HG03378 (cell line): ENCODE measurements around the gene NCAPH2.

ENCODE experiments used
- ATAC-seq: cut with Tn5 transposase; IDR thresholded peaks from one replicate; pipeline ENCODE4 v1.9.1; 2021; ENCODE audit warnings: mild to moderate bottlenecking, moderate library complexity; ENCODE audit not compliant: unreplicated experiment

The NCAPH2 gene

DNA sequence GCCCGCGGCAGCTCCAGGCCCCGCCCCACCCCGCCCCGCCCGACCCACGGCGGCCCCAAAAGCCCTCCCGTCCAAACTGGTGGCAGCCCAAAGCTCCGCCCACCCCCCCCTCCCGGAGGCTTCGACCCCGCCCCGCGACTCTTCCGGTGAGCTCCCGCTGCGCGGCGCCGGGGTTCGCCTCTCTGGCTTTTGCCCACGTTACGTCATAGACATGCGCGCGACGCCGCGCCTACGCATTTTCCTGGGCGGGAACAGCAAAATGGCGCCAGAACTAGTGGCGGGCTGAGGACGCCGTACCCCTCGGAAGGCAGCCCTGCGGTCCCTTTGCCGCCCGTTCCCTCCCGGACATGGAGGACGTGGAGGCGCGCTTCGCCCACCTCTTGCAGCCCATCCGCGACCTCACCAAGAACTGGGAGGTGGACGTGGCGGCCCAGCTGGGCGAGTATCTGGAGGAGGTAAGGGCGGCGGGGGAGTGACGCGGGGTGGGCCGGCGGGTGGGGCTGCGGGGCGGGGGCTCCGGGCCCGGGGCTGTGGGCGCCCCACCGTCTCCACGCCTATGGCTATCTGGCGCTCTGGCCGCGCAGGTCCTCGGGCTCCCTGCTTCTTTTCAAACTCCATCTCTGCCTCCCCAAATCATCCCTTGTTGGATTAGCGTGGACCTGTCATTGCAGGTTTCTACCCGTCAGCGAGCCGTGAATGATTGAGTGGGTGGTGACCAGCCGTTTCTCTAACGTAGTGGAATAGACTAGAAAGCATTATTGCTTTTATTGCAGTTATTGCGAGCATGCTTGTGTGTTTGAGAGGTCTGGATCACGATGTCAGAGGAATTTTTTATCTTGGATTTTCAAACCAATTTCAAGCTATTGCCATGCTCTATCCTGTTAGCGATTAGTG lies at the start of gene NCAPH2:
NCAPH2 (plus strand) TSS at position 234 of the 894 bp plus-strand sequence; CDS start at position 348, 114 bp downstream.
- ATAC-seq = peak; percentile 62

DNA sequence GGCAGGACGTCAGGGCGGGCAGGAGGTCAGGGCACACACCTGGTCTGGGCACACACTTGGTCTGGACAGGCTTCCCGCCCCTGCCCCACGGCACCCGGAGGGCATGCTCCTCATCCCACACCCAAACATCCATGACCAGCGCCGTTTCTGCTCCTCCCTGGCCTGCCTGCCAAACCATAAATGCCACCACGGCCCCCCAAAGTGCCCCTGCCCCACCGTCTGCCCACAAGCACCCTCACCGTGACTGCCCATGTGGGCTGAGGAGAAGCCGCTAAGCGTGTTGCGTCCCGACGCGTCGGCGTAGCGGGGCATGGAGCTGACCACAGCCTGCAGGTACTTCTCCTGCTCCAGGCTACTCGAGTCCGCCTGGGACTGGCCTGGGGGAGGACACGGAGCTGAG lies 49.0 kb upstream of the NCAPH2 start:
- ATAC-seq = no peak

DNA sequence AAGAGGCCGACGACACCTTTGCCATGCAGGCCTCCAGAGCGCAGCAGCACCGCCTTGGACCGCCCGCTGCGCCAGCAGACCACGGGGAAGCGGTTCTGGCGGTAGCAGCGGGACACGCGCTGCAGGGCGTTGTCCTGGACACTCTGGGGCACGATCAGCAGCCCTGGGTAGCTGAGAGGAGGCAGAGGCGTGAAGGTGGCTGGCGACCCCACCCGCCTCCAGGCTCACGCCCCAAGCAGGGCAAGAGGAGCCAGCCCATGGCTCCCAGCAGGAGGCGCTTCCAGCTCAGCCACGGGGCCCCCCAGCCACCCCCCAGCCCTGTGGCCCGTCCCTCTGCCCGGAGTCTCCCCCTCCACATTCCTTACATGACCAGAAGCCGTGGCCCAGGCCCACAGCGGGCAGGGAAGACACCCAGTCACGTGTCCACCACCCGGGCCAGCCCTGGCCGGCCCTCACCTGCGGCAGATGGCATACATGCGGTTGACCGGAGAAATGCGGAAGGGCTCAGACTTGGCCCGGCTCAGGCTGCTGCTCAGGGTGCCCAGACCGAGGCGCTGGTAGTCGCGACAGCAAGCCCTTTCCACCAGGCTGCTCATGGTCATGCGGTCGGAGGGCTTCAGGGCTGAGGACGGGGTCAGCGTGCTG lies 48.4 kb upstream of the NCAPH2 start:
- ATAC-seq = no peak

DNA sequence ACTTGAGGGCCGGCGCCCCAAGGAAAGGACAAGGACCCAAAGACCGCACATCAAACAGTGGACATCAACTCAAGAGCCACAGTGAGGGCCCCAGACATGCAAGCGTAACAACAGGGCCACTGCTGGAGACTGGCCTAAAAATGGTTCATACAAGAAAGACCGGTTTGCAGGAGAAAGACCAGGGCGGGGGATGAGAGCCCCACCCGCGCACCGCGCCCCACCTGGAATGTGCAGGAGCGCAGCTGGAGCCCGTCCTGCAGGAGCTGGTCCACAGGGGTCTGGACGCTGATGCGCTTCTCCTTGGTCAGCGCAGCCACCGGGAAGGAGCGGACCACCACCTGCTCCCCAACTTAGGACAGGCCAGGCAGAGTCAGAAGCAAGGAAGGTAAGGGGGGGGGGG lies 47.1 kb upstream of the NCAPH2 start:
- no peak for ATAC-seq

DNA sequence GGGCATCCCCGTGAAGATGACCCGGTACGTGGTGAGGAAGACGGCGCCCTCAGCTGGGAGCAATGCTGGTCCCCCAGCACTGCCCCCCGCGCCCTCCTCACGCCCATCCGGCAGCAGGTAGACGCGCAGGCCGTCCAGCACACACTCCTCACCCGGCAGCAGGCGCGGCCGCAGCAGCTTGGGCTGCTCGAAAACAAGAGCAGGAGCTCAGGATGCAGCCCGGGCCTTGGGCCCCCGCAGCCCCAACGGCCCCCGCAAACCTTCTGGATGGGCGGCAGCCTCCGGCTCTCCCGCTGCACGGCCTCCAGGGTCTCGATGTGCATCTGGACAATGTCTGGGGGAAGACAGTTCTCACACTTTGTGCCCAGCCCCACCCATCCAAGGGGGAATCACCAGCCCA lies 46.5 kb upstream of the NCAPH2 start:
- ATAC-seq = no peak

DNA sequence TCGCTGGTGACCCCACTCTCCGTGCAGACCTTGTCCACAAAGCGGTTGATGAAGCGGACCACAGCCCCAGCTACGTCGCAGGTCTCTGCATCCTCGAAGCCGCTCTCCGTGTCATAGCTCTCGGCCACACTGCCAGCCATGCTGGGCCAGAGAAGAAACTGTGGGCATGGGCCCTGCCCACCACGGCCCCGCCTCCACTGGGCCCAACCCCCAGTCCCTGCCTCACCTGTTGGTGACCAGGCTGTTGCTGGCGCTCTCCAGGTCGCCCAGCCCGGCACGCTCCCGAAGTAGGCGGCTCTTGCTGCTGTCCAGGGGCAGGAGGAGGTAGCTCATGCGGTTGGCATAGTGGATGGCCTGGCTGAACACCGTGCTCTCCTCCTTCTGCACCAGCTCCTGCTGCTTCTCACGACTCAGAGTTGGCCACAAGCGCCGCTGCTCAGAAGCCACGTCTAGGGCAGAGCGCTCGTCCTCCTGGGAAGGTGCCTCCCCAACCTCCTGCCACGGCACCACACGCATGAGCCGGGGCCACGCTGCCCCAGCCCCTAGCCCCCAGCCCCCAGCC lies 46.0 kb upstream of the NCAPH2 start:
- no peak for ATAC-seq

DNA sequence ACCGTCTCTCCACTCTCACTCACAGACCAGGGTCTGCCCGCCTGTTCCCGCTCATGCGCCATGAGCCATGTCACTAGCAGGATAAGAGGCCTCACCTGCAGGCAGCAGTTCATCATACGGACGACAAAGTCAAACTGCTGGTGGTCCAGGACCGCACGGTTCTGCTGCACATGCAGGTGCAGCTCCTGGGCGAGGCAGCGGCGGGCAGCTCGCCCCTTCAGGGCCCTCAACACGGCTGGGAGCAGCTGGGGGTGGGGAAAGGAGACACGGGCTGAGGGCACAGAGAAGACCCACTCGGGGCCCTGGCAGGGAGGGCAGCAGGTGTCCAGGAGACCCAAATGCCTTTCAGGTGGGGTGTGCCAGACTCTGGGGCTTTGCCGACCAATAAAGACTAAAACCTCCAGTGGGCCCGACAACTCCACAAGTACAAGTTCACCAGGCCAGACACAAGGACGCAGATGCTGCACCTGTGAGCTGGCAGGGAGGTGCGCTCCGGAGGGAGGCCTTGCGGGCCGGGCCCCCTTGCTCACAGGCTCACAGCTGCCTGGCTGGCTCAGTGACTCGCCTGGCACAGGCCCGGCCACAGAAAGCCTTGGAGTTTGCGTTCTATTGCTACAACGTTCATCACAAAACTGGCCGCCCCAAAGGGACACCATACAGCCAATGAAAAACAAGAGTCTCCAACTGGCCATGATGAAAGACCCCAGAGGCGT lies 44.7 kb upstream of the NCAPH2 start:
- ATAC-seq = no peak

DNA sequence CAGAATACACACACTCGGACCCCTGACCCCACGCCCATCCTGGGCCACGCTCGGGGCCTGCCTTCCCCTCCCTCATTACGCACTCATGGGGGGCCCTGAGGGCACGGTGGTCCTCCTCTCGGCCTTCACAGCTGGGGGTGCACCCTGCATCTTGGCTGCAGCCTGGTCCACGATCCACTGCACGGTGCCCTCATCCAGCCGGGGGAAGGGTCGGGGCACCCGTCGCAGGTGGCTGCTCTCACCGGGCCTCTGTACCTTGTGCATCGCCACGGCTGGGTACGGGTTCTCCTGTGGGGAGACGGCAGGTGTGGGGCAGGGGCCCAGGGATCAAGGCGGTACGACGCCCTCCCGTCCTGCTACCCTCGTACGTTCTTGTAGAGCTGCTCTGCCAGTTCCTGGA lies 43.6 kb upstream of the NCAPH2 start:
- no peak for ATAC-seq

DNA sequence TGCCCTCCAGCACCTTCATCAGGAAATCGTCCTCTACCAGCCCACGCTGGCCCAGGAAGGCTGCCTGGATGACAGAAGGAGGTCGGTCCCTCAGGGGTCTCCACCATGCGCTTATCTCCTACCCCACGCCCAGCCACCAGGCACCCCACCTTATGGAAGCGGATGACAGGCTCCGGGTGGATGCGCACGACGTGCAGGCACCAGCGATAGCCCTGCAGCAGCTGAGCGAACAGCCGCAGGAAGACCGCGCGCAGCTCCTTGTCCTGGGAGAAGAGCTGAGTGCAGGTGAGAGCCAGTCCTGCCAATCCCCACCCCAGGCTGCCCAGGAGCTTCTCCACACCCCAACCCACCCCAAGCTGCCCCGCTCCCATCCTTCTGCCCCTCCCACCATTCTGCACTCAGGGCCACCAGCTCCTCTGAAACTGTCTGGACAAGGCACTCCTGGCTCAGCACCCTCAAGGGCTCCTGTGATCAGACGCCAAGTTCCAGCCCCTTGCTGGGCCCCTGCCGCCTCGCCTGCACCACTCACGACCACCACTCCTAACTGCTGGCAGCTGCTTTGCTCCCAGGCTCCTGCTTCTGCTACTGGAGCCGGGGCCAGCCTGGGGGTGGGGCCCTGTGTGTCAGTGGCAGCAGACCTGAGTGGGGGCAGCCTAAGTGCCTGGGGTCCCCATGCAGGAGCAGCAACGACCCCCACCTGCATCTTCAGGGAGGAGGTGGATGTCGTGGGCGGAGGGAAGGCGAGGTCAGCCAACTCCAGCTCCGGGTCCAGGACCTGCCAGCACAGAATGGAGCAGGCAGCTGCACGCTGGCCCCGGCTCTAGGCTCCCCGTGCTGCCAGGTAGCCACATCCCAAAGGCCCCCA lies 42.7 kb upstream of the NCAPH2 start:
- no peak for ATAC-seq

DNA sequence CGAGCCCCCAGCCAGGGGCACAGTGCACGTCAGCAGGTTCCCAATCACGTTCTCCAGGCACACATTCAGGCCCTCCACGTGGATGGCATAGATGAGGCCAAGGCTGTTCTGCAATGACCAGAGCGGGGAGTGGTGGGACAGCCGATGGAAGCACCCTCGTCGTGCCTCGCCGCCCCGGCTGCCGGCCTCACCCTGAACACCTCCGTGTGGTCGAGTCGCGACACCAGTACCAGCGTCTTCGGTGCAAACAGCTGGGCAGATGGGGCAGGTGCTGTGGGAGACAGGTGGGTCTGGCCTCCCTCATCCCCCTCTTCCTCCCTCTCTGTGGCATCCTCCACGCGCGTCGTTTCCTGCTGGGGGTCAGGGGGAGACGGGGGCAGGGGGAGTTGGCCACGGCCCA lies 40.7 kb upstream of the NCAPH2 start:
- ATAC-seq = no peak

DNA sequence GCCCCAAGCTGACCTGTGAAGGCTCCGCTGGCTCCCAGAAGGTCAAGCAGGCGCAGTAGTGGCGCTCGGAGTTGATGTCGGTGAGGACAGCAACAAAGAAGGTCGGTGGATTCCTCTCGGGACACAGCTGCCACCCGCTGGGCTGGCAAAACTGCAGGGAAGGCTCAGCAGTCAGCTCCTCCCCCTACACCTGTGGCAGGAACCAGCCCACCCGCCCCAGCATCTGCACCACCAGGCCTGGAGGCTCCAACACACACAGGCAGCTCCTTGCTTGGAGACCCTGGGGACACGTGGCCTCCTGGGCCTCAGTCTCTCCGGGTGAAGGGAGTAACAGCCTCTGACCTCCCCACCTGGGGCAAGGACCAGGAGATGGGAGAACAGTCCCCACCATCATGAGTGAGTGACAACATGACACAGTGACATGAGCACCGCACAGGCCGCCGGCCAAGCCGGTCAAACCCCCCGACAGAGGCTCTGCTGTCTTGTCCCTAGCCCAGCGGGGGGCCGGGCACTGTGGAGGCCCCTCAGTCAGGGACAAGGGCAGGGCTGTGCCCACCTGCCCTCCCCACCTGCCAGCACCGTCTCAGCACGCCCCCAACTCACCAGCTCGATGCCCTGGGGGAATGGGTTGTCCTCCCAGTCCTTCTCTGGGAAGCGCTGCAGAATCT lies 40.1 kb upstream of the NCAPH2 start:
- ATAC-seq = no peak

DNA sequence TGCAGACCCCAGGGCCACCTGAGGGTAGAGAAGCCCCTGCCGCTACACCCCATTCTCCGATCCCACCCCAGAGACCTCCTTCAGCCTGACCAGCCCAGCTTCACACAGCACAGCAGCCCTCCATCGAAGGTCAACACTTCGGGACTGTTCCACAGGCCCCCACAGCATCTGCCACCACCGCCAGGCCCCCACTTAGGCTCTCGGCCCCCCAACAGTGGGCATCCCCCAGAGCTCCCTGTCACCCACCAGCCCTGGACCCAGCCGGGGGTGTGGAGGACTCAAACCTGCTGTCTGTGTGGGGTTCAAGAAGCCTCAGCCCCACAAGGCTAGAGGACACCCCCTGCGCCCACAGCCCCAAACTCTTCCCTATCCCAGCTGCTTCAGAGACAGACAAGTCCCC lies 39.4 kb upstream of the NCAPH2 start:
- ATAC-seq = no peak

DNA sequence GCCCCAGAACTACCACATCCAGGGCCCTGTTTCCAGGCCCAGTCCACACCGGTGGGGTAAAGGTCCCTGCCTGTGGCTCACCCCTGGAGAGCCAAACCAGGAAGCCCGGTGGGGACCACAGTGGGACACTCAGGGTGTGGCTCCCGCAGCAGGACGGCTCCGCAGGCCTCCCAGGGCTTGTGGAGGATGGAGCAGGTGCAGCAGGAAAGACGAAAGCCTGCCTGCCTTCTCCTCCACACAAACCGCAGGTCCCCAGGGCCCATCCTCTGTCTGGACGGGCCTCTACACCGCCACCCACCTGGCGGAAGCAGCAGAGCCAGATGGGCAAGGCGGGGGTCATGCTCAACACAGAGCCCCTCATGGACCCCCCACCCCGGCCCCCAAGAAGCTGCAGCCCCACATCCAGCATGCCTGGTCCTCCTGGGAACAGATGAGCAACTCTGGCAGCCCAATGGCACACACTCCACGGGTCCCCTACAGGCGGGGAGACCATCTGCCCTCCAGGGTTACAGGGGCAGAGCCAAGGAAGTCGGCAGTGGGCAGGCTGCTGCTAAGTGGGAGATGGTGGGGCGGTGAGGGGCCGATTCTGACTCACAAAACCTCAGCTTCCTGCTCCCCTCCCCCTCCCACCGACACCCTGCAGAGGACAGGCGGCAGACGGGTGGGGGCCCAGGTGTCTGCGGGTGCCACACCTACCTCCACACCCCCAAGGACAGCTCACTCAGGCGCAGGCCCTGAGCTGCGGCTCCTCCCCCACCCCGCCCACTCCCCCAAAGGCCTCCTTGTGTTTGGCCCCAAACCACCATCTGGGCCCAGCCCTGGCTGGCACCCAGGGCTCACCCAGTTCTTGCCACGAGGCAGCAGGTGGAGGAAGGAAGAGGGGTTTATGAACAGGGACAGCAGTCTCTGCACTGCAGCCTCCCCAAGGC lies 38.4 kb upstream of the NCAPH2 start:
- peak; percentile 36 for ATAC-seq

DNA sequence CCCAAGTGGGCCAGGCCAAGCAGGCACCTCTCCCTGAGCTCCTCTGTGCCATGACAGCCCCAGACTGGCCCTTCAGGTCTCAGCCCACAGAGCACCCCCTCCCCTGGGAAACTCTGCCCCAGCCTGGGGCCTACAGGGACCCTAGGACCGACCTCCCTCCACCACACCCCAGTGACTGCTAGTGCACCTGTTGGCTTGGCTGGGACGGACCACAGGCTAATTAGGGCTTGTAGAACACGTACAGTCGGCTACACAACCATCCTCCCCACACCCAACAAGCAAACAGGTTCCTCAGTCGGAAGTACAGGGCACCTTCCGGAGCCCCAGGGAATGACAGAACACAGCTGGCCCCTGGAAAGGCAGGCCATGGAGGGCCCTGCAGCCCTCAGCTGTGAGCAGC lies 37.5 kb upstream of the NCAPH2 start:
- ATAC-seq = peak; percentile 2

DNA sequence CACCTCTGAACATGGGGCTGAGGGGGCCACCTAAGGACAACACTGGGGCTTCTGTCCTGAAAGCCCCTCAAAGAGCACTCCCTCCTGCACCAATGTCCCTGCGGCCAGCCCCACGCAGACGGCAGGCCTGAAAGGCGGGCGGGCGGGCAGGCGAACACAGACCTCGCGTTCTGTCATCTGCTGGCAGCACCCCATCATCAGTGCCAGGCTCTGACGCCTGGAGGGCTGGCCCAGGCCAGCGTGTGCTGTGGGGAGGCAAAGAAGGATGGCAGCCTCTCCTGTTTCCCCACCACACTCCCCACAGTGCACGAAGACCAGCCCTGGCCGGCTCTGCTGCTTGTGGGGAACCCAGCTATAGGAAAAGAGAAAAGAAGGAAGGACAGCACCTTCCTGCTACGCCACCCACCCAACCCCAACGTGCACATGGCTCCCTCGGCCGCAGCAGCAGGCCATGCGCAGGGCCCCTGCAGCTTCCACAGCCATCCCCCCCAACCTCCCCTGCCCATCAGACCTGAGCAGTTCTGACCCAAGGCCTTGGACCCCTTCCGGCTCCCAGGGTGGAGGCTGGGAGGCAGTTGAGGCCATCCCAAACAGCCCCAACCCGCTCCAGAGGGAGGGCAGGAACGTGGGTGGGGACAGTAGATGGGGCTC lies 36.7 kb upstream of the NCAPH2 start:
- no peak for ATAC-seq

DNA sequence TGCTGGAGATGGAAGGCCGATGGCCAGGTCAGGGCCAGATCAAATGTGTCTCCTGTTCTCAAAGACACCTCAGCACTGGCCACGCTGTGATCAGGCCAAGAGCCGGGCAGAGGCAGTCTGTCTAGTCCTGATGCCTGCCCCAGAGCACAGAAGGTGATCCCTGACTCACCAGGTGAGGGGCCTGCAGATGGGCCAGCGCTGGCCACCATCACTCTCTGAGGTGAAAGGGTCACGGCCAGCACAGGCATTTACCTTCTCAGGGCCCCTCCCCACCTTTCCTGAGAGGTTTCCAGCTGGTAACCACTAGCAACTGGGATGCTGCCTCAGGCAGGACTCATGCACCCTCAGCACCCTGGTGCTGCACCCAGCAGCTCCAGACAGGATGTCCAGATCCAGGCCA lies 36.1 kb upstream of the NCAPH2 start:
- no peak for ATAC-seq

DNA sequence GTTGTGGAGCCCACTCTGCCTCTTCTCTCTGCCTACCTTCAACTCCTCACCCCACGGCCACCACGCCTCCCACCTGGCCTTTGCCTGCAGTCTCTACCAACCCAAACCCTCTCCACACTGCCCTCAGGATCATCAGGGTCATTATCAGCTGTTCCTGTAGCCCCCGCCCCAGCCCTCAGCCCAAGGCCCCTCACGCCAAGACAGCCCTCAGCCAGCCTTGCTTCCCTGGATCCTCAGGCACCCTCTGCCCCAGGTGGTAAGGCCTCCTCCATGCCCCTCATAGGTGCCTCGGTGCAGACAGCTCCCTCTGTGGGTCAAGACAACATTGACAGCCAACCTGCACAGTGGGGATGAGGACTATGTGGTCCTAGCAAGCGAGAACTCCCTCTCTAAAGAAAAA lies 34.9 kb upstream of the NCAPH2 start:
- no peak for ATAC-seq
